Kidney capillary endothelial cell (primary cell): Measurements from ENCODE around the gene KRT76.
"Not testable (repeated sequence)": the region's sequence is repeated elsewhere in the genome, so short reads cannot be mapped to it uniquely, and the experiment has no call there.

Experiments
- DNase-seq: peaks from one replicate; pipeline ENCODE4 v3.0.0-alpha.2; 2018; ENCODE audit warnings: low spot score

Gene KRT76

DNA sequence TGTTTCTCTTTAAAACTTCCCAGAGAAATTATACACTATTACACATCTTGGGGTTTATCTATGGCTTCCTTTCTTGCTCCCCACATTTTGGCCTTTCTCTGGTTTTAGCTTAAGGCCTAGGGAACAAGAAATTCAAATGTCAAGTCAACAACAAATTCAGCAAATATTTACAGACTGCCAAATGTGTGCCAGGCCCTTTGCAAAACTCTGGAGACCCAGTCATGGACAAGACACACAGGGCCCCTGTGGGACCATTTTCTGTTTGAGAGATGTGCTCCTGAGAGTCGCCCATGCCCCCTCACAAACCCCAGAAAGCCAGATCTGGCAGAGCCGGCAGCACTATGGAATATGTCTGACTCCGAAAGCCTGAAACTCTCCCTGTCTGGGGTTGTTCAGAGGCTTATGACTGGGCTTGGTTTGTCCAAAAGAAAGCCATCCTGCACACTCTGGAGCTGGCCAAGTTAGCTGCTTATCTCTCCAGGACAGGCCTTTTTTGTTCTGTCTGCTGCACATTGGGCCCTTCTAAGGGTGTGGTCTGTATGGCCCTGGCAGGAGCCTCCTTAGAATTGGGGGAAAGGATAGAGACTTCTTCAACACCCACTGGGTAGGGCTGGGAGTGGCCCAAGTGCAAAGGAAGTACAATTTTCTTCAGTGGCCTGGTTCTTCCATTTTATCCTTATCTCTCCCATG lies 19.8 kb upstream of the KRT76 start:
- no peak for DNase-seq

DNA sequence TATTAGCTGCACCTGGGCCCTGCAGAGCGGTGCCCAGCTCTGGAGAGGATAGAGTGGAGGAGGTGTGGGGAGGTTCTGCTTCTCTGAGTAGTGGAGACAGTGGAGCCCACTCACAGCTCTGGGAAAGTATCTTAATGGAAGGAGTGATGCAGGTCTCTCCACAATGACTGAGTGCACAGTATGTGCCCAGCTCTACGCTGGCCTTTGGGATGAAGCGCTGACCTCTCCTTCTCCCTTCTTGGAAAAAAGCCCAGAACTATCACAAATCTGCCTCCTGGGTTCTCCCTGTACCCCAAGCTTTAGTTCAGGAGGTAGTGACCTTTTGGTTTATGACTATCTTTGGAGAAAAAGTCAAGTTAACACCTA lies 19.3 kb upstream of the KRT76 start:
- DNase-seq = no peak

DNA sequence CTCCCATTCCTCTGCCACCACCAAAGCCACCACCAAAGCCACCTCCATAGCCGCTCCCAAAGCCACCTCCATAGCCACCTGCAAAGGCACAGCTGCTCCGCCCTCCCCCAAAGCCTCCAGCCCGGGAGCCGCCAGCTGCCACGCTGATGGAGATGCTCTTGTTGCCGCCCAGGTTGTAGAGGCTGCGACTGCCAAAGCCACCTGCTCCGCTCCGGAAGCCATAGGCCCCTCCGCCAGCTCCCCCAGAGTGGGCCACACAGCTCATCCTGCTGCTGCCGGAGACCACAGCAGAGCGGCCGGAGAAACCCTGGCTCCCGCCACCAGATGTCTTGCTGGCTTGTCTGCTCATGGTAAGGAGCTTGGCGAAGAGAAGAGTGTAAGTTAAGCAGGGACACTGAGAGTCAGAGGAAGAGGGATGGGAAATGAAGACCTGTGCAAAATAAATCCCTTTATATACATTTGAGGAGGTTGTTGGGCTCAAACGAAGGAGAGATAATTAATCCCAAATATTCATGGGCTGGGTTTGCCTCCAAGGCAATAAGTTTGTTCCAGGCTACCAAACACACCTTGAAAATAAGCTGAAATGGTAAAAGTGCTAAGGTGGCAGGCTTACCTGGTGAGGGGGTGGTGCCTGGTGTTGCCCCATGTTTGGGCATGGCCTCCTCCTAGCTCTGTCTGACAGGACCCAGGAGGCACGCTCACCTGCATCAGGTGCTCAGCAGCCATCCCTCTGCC lies 18.7 kb upstream of the KRT76 start, which contains the start of gene KRT3:
KRT3 (minus strand) TSS at position 424 of the 735 bp plus-strand sequence; CDS start at position 349, 75 bp downstream.
- DNase-seq = no peak

DNA sequence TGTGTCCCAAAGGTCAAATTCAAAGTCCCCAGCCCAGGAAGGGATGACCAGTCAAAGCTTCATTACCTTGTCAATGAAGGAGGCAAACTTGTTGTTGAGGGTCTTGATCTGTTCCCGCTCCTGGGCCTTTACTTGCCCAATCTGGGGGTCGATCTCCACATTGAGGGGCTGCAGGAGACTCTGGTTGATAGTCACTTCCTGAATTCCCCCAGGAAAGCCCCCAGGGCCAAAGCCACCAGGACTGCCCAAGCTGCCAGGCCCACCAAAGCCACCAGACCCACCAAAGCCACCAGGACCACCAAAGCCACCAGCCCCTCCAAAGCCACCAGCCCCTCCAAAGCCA lies 18.2 kb upstream of the KRT76 start:
- not testable (repeated sequence) for DNase-seq

DNA sequence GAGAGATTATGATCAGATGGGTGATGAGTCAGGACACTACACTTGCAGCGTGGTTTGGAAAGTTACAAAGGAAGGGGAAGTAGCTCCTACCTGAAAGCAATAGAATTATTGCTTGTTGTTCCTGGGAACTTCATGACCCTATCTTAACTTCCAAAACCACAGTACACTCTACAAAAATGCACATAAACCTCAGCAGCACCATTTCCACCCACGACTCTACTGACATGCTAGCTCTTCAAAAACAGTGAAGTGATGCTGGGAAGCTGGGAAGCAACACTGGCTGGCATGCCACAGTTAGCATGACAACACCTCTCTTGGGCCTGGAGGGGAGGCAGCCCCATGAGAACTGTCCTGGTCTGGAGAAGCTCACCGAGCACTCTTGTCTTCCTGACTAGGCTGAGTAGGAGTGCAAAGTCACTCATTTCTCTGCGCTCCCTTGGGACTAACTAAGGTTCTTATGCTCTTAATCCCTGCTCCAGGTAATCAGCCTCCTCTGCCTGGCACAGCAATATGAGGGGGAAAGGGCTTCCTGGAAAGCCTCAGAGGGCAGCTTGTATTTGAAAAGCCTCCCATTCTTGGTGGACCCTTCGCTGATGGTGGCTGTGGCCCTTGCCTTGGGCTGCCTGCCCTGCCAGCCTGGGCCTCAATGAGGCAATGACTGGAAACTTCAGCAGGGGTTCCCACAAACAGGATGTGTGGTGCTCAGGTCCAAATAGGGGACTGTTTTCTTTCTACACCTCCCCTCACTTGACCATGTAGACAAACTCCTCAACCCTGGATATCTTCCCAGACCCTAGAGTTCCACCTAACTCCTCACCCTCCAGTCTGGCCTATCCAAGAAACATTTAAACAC lies 17.6 kb upstream of the KRT76 start:
- DNase-seq = no peak

DNA sequence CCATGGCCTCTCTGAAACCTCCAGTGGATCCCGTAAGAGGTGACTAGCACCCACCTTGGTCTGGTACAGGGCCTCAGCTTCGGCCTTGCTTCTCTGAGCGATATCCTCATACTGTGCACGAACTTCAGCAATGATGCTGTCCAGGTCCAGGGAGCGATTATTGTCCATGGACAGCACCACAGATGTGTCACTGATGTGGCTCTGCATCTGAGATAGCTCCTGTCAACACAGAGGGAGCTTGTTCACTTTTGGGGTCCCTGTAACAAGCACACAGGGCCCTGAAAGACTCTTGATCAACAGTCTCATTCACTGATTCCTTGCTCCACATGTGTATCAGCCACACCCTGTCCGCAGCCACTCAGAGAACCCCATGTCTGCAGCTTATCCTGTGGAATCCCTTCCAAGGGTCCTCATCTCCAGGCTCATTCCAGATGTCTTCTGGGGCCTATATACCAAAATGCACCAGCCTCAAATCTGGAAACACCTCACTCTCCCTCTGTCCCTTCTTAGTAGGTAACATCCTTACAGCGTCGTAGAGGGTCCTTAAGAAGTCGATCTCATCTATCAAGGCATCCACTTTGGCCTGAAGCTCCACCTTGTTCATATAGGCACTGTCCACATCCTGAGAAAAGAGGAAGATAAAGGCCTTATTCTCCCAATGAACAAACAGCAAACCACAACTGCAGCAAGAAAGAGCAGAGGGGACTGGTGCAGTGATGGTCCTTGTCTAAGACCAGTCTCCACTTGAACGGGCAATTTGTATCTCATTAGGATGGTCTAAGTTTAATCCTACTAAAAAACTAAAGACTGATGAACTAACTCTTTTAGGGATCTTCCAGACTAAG lies 15.3 kb upstream of the KRT76 start:
- DNase-seq = no peak

DNA sequence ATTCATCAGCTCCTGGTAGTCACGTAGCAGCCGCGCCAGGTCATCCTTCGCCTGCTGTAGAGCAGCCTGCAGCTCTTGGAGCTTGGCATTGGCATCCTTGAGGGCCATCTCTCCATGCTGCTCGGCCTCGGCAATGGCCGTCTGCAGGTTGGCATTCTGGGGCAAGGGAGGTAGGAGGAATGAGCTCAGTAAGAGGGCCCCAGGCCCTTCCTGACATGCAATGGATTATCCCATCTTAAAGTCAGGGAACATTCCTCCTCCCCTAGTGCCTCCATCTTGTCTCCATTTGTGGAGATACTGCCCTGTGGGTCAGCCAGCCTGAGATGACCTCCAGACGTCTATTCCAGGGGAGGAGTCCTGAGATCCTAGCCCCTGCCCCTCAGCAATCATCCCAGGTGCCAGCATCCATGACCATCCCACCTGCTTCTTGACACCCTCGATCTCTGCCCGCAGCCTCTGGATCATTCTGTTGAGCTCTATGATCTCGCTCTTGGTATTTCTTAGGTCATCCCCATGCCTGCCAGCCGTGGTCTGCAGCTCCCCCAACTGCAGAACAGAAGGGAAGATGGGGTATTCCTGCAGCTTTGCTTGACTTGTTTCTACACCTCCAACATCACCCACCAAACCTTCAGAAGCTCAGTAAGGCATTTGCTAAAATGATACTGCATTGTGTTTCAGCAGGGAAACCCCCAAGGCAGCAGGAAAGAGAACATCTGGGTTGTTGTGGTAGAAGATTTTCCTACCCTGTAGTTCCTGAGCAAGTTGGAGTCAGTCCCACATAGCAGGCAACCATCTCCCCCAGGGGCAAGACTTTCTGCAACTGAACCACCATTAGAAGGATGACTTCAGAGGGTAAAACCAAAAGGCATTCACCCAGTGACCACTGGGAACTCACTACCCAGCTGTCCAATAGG lies 14.4 kb upstream of the KRT76 start:
- DNase-seq = no peak

DNA sequence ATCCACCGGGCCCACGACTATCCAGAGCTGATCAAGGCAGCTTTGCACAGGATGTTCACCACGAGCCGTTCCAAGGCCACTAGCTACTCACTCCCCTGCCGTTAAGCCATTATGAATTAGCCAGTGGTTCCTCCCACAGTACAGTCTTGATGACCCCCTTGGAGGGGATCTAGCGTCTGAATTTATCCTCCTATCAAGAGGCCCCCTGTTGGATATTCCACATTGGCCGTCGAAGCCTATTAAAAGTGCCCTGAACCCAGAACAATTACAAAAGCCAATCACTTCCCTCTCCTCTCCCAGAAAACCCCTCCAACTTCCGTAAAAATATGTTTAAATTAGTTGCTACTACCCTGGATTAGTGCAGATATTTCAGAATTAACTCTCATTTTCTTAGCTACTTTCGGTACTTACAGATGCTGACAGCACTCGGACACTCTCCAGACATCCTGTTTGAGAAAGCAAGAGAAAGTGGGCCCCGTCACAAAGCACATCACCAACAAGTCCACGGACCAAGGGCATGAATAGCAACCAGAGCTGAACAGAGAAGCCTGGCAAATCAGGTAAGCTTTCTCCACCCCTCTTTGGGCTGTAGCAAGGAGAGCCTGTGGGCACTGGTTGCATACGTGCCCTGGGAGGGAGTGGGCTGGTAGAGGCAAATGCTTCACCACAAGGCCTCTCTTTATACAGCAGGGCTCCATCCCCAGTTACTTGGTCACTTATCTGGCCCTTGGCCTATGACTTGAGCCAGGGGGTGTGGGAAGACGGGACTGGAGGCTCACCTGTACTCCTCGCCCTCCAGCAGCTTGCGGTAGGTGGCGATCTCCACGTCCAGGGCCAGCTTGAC lies 13.5 kb upstream of the KRT76 start:
- no peak for DNase-seq

DNA sequence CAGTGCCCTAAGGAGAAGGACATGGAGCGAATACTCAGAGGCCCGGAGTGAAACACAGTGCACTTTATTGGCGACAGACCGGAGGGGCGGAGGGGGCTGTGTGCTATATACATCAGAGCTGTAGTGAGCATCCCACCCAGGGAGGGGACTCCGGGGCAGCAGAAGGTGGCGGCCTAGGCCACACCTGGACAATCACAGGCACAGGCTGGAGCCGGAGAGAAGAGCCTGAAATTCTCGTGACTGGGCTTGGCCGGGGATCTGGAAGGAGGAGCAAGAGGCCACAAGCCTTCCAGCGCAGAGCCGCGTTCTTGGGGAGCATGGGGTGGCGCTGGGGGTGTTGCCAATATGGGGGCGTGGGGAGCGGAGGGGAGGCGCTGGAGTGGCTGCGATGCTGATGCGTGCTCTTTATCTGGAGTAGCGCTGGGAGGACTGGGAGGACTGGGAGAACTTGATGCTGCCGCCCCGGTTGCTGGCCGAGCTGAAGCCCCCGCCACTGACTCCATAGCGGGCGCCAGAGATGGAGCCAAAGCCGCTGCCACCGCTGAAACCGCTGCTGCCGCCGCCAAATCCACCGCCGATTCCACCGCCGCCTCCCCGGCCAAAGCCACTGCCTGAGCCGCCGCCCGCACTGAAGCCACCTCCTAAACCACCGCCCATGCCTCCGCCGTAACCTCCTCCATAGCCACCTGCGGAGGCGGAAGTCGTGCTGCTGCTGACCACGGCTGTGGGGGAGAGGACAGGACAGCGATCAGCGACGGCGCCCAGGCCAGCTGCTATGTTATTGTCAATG lies 12.7 kb upstream of the KRT76 start:
- no peak for DNase-seq

DNA sequence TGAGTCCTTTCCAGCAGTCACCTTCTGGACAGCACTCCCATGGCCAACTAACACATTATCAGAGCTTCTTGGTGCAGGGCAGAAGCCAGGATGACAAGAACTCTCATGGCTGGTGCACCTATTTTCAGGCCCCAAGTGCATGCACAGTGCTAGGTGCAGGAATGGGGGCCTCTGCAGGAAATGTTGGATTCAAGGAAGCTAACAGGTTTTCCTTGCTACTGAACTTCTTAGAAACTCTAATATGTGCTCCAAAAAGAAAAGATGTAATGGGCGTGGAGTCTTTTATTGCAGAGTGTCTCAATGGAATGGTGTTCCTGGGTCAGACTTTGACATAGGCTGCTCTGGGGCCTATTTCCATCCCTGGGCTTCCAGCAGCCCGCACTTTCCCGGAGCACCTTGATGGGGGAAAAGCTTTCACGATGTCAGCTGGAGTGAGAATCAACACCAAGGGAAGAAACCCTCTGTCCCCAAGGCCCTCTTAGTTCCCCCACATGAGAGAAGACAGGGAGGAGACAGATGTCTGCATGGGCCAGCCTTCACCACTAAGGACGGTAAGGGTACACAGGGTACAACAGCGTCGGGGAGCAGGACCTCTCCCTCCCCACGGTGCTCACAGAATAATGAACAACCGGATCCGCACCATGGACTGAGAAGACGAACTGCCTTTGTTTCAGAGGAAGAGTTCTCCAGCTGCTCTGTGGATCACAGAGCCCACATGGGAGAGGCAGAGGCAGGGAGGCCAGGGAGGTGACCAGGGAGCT lies 11.9 kb upstream of the KRT76 start:
- DNase-seq = no peak

DNA sequence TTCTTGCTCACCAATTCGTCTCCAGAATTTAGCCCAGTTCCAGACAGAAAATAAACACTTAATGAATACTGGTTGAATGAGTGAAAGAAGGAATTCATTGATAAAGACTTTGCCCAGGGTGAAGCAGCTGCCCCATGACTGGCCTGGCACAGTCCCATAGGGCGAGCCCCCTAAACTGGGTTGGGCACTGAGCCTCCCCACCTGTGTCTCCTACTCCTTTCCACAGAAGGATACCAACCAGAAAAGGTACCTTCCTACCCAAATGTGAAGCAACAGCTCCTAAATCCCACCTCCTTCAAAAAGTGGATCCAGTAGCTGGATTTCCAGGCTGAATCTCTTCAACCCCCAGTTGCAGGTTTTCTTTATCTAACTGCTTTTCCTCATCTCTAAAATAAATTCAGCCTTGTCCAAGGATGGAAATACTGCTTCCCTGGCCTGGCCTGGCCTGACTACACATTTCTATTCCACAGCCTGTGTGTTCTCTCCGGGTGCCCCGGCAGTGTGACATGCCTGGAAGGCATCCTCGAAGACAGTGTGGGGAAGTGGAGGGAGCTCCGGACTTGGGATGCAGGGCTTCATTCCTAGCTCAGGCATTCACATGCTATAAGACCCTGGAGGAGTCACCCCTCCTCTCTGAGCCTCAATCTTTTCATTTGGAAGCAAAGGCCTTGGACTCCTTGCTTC lies 11.2 kb upstream of the KRT76 start:
- no peak for DNase-seq

DNA sequence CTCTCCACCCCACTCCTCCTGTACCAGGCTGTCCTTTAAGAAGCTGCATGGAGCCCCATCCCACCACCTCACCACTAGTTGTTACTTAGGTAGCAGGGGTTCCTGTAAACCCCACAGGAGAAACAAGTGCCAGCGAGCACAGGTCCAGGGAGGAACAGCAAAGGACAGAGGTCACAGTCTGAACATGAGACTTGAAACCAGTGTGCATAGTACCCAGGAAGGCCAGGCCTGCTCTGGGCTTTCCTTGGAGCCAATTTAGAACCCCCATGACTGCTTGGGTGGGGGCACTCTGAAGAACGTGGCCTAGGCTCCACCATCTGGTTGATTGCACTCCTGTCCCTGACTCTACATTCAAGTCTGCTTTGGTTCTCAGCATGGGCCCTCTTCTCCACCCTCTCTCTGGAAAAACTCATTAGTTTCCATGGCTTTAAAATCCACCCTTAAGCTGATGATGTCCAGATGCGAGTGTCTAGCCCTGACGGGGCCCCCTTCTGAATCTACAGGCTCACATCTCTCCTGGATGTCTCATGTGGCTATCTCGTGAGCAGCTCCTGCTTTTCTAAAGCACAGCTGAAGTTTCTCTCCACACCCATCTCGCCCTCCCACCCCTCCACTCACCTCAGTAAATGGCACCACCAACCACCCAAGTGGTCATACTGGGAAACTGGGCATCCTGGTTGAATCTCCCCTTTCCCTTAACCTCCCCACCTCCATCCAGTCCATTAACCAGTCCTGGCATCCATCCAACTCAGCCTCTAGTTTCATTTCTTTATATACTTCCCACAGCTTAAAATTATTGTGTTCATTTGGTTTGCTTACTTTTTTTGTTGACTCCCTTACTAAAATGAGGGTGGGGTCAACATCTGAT lies 10.4 kb upstream of the KRT76 start:
- no peak for DNase-seq

DNA sequence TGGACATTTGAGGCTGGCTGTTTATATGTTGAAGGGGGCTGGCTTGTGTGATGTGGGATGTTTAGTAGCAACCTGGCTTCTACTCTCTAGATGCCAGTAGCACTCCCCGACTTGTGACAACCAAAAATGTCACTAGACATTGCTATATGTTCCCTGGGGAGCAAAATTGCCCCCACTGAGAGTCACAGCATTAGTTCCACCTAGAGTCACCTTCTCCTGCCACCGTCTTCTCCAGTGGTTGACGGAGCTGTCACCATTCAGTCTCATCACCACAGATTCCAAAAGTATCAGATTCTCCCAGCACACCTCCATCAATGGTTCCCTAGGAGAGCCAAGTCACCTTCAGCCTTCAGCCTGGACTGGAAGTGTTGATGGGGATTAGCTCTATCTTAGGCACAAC lies 7.8 kb upstream of the KRT76 start:
- DNase-seq = no peak

DNA sequence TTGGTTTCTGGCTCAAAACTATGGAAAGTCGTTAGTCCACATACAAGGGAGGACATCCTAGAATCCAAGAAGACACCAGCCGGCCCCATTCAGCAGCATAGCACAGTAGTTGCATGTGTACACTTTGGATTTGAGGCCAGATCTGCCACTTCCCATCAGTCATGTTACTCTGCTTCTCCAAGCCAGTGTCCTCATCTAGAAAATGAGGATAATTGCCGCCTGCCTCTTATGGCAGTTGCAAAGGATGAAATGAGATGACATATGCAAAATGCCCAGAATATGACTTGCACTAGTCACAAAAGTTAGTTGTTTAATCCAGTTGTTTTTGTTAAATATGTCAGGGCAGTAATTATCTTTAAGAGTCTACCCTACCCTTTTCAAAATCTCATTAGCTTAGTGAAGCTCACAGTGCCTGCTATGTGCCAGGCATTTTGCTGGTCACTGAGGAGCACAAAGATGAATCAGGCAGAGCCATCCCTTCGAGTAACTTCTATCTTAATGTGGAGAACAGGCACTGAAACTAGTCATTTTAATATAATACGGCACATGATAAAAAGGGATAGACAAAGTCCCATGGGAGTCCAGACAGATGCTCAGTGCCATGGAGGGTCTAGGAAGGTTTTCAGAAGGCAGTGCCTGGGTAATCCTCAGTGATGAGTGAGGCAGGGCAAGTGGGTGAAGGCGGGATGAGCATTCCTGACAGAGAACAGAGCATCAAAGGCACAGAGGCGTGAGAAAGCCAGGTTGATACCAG lies 6.6 kb upstream of the KRT76 start:
- DNase-seq = no peak

DNA sequence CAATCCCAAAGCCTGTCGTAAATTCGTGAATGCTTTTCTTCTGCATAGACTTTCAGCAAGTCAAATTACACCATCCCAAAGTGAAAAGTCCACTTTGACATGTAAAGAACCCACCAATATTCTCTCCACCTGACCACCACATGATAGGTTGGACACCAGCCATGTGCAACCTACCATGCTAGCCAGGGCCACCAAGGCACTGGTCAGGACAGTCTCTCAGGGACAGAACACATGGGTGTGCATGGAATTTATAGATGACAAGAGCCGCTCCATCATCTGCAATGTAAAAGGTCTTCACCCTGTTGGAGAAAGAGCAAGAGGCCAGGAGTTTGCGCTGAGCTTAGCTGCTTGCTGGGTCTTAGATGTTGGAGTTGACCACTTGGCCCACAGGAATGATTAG lies 5.4 kb upstream of the KRT76 start:
- no peak for DNase-seq
